Esophagus squamous epithelium (tissue), 4 donors: ENCODE results near the gene KLHL2.

Experiments
- POLR2A ChIP-seq, 4 donors: fragments of 450-650 bp; IDR thresholded peaks; one replicate each; pipeline ENCODE4 v1.6.1; 2017; ENCODE audit warnings: antibody characterized with exemption in 4 of 4, mild to moderate bottlenecking in 4 of 4, moderate library complexity in 3 of 4
- TF ChIP-seq, protein P1 (sequence below), 6 experiments: fragments of 450-650 bp in 4 of 6; fragments of 200-600 bp in 2 of 6; sonication (generic) in 2 of 6; IDR thresholded peaks; one replicate each; pipeline ENCODE4 v1.5.1; 2016 to 2019; ENCODE audit warnings: antibody characterized with exemption in 6 of 6, mild to moderate bottlenecking in 4 of 6, moderate library complexity in 4 of 6

DNA sequence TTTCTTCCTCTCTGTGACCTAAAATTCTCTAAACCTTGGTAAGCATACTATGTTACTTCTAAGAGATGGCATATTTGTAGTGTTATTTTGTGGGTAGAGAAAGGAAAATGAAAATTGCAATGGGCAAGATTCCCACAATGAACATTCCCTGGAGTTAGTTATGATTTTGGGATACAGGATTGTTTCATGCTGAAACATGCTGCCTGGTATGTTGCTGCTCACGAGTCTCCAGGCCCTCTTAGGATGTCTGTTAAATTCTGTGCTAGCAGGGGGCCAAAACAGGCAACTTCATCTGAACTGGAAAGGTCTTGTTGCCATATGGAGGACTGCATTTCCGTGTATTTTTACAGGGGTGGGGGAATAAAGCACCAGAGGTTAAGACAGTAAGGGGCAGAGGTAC lies 101.2 kb downstream of the KLHL2 start:
- no peak for TF ChIP-seq POLR2A (IDR thresholded peaks at IDR 0.05)
- TF ChIP-seq, protein P1, sequence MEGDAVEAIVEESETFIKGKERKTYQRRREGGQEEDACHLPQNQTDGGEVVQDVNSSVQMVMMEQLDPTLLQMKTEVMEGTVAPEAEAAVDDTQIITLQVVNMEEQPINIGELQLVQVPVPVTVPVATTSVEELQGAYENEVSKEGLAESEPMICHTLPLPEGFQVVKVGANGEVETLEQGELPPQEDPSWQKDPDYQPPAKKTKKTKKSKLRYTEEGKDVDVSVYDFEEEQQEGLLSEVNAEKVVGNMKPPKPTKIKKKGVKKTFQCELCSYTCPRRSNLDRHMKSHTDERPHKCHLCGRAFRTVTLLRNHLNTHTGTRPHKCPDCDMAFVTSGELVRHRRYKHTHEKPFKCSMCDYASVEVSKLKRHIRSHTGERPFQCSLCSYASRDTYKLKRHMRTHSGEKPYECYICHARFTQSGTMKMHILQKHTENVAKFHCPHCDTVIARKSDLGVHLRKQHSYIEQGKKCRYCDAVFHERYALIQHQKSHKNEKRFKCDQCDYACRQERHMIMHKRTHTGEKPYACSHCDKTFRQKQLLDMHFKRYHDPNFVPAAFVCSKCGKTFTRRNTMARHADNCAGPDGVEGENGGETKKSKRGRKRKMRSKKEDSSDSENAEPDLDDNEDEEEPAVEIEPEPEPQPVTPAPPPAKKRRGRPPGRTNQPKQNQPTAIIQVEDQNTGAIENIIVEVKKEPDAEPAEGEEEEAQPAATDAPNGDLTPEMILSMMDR (IDR thresholded peaks at IDR 0.05) = no peak
